Naive B cell (primary cell): ENCODE results near the gene CD300E. TPM values are rescaled to one million over a fixed set of nuclear protein-coding genes. Genes with fewer than 3 reads are reported as not detected.
A peak's percentile ranks its signal among the peaks of the same experiment; 100 is the strongest.
"Not testable (repeated sequence)": the region's sequence is repeated elsewhere in the genome, so short reads cannot be mapped to it uniquely, and the experiment has no call there.

Source experiments
- ATAC-seq, 2 donors: fragments of 150-1000 bp; cut with Tn5 transposase; 2 replicates each; pipeline ENCODE4 v1.10.0; 2021; ENCODE audit warnings: low read depth in 2 of 2, mild to moderate bottlenecking in 2 of 2, moderate library complexity in 2 of 2
- DNase-seq: peaks from one replicate; pipeline ENCODE4 v3.0.0; 2022
- H3K27ac Mint-ChIP-seq, 6 donors: one replicate each; pipeline ENCODE4 v1.8.0; 2020 to 2022; ENCODE audit warnings: mild to moderate bottlenecking in 6 of 6, mixed read lengths in 6 of 6, moderate library complexity in 5 of 6, inconsistent platforms in 2 of 6
- H3K27me3 Mint-ChIP-seq, 3 donors: one replicate each; pipeline ENCODE4 v1.8.0; 2021 to 2022; ENCODE audit warnings: mixed read lengths in 3 of 3, mild to moderate bottlenecking in 1 of 3
- H3K36me3 Mint-ChIP-seq, 2 donors: one replicate each; pipeline ENCODE4 v1.8.0; 2020 to 2022; ENCODE audit warnings: mixed read lengths in 2 of 2, inconsistent platforms in 1 of 2, mild to moderate bottlenecking in 1 of 2
- H3K4me1 Mint-ChIP-seq, 3 donors: one replicate each; pipeline ENCODE4 v1.8.0; 2020 to 2022; ENCODE audit warnings: mixed read lengths in 3 of 3, inconsistent platforms in 1 of 3, mild to moderate bottlenecking in 1 of 3, moderate library complexity in 1 of 3
- H3K4me3 Mint-ChIP-seq, 8 donors: one replicate each; pipeline ENCODE4 v1.8.0; 2020 to 2022; ENCODE audit warnings: mild to moderate bottlenecking in 8 of 8, mixed read lengths in 8 of 8, moderate library complexity in 8 of 8, inconsistent platforms in 2 of 8
- H3K9me3 Mint-ChIP-seq, 7 donors: one replicate each; pipeline ENCODE4 v1.8.0; 2020 to 2022; ENCODE audit warnings: mixed read lengths in 7 of 7, mild to moderate bottlenecking in 5 of 7, inconsistent platforms in 2 of 7, moderate library complexity in 1 of 7
- polyA plus RNA-seq, 6 donors: library from polyadenylated mRNA; unstranded; fragments of 300-500 nt; fragmentation: Illumina TruSeq; gene quantifications; one replicate each; pipeline ENCODE4 v1.2.3, GENCODE V29; 2021; ENCODE audit warnings: low read depth in 6 of 6

CD300E gene
- polyA plus RNA-seq, 6 donors from 2014 or later = 0.06 to 0.69 (median 0.18) TPM; not detected in 3

DNA sequence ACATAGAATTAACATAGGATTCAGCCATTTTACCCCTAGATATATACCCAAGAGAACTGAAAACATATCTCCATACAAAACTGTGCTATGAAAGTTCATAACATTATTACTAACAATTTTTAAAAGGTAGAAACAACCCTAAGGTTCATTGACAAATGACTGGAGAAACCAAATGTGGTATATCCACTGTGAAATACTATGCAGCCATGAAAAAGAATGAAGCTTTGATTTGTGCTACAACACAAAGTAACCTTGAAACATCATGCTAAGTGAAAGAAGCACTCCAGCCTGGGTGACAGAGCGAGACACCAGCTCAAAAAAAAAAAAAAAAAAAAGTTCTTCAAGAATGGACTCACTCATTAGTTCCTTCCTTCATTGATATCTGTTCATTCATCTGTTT is 32.0 kb downstream of the CD300E start:
- Mint-ChIP-seq H3K4me3 (no peak overlapping the region), H3K27me3 (peaks cover 13 to 41% (median 36%) of the 10 kb centered on the region in 3 donors), H3K36me3 (no peaks in the 10 kb centered on the region), H3K27ac (peak overlapping the region in 3 of 6 donors; percentile 10 to 97 (median 87)), H3K9me3 (peaks cover 0 to 4% (median 0%) of the 10 kb centered on the region in 7 donors), H3K4me1 (peaks cover 15 to 18% (median 15%) of the 10 kb centered on the region in 3 donors)
- DNase-seq (no peak), ATAC-seq (no peak)

DNA sequence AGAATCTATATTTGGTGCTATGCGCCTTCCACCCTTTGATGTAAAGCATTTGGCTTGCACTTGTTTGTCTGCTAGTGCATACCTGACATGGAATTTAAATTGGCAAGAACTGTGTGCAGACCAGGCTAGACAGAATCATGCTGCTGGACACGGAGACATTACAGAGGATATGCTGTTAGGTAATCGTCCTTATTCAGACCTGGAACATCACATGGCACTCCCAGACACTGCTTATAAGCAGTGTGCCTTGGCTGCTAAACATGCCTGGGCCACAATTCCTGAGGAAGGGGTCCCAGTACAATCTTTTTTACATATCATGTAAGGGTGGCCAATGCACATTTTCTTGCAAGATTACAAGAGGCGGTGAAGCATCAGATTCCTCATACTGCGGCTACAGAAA is 37.8 kb downstream of the CD300E start:
- DNase-seq (no peak), ATAC-seq (no peak)
- Mint-ChIP-seq H3K27me3 (peaks cover 11 to 45% (median 39%) of the 10 kb centered on the region in 3 donors), H3K36me3 (no peaks in the 10 kb centered on the region), H3K9me3 (peaks cover 0 to 9% (median 1%) of the 10 kb centered on the region in 7 donors), H3K4me1 (no peaks in the 10 kb centered on the region), H3K4me3 (no peak overlapping the region), H3K27ac (no peak overlapping the region)

DNA sequence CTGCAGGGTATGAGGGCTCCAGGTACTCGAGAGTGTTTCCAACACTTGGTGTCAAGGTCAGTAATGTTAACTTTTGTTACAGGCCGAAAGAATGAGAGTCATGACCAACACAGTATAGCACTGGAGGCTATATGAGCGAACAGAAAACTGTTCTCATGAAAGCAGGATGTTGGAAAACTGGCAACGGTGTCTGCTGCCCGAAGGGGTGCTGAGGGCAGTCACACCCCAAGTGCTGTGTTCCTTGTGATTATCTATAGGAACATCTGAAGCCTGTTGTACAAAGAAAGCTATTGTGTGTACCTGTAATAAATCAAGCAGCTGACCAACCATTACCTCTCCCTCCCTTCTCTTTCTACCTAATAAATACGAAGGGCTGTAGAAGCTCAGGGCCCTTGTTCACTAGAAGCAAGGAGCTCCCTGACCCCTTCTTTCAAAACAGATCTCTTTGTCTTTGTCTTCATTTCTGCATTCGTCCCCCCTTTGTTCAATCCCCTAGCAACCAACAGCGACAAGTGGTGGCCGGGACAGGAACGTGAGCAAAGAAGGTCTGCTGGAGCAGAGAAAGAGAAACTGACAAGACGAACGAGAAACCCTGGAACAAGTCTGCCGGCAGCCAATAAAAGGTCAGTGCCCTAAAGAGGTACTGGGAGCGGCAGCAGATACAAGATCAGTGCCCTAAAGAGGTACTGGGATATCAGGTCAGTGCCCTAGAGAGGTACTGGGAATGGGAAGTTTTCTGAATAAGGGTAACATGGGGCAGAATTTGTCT is 39.1 kb downstream of the CD300E start:
- DNase-seq (no peak), ATAC-seq (no peak)
- Mint-ChIP-seq H3K36me3 (no peaks in the 10 kb centered on the region), H3K27ac (no peak overlapping the region), H3K27me3 (peaks cover 11 to 36% (median 29%) of the 10 kb centered on the region in 3 donors), H3K4me1 (peaks cover 4 to 10% (median 6%) of the 10 kb centered on the region in 3 donors), H3K9me3 (peaks cover 0 to 9% (median 1%) of the 10 kb centered on the region in 7 donors), H3K4me3 (no peak overlapping the region)

DNA sequence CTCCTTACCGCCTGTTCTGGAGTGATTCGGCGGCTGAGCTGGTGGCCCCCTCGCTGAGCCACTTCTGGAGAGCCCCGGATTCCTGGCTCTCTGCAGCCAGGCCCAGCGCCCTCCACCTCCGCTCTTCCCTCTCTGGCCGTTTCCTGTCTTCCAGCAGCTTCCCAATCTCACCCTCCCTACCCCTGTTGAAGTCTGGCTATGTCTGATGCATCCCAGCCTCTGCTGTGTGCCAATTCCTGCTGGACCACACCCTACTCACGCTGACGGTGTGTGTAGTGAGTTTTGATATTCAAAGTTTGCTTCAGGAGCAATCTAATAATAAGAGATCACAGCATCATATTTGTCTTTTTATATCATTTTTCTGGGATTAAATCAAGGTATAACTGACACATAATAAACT is 40.9 kb downstream of the CD300E start:
- H3K27ac Mint-ChIP-seq = peak overlapping the region in 1 of 6 donors; percentile 44
- H3K36me3 Mint-ChIP-seq = no peaks in the 10 kb centered on the region
- H3K4me3 Mint-ChIP-seq = no peak overlapping the region
- ATAC-seq (no peak), DNase-seq (no peak)
- peaks cover 0 to 9% (median 1%) of the 10 kb centered on the region in 7 donors for H3K9me3 Mint-ChIP-seq
- H3K4me1 Mint-ChIP-seq = peaks cover 6 to 13% (median 10%) of the 10 kb centered on the region in 3 donors
- H3K27me3 Mint-ChIP-seq = peaks cover 11 to 33% (median 26%) of the 10 kb centered on the region in 3 donors

DNA sequence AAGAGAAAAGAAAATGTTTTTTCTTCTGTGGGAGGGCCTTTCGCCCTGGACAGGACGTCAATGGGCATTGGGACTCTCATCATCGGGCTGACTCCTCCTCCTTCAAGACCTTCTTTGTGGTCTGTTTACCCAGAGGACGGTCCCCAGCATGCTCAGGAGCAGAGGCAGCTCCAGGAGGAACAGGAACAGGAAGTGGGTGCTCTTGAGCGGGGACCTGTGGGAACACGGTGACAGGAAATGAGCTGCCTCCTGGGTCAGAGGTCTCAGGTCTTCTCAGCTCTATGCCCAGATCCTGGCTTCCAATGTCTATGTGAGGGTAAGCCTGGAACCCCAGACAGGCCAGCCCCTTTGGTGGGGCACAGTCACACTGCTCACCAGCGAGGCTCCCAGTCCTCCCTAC is 43.6 kb downstream of the CD300E start:
- no peak overlapping the region for H3K27ac Mint-ChIP-seq
- H3K4me1 Mint-ChIP-seq = peaks cover 6 to 18% (median 10%) of the 10 kb centered on the region in 3 donors
- no peak overlapping the region for H3K4me3 Mint-ChIP-seq
- peaks cover 11 to 48% (median 32%) of the 10 kb centered on the region in 3 donors for H3K27me3 Mint-ChIP-seq
- ATAC-seq (no peak), DNase-seq (no peak)
- H3K36me3 Mint-ChIP-seq = no peaks in the 10 kb centered on the region
- H3K9me3 Mint-ChIP-seq = peaks cover 0 to 4% (median 0%) of the 10 kb centered on the region in 7 donors

DNA sequence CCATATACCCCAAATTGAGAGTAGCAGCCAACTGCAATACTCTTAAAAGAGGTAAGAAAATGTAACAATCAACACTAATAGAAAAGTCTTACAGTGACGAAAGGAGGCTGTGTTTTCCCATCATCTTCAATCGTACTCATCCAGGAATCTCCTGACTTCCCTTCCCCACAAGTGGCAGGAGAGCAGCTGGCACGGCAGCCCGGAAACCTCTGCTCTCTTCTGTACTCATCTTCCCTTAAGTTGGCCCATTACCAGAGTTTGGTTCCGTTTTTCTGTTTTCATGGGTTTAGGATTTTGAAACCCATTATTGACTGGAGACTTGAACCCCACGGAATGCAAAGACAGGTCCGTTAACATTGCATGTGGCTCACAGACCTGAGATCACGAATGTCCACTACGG is 44.6 kb downstream of the CD300E start:
- Mint-ChIP-seq H3K36me3 (no peaks in the 10 kb centered on the region), H3K4me1 (peaks cover 6 to 18% (median 10%) of the 10 kb centered on the region in 3 donors), H3K27me3 (peaks cover 11 to 46% (median 34%) of the 10 kb centered on the region in 3 donors), H3K9me3 (peaks cover 0 to 2% (median 0%) of the 10 kb centered on the region in 7 donors), H3K27ac (peak overlapping the region in 1 of 6 donors; percentile 25), H3K4me3 (no peak overlapping the region)
- no peak for DNase-seq
- no peak for ATAC-seq

DNA sequence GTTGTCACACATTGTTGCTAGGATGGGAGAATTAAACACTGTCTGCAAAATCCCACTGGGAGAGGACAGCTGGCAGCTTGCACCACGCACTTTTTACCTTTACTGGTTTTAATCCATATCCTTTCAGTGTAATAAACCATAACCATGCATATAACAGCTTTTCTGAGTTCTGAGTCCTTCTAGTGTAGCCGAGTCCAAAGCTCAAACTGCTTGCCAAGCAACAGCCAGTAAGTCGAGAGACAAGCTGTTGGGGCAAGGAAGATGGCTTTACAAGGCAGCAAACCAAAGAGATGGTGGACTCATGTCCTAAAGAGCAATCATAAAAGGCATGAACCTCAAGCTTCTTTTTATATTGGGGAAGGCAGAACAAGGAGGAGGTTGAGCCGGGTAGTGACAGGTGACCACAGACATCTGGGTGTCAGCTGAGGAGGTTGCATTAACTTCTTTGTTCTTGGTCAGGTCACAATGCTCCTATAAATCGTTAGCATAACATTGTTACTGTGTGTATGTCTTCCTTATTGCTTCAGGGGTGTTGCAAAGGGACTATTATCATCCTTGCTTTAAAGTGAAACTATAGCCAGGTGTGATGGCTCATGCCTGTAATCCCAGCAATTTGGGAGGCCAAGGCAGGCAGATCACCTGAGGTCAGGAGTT is 48.9 kb downstream of the CD300E start:
- Mint-ChIP-seq H3K36me3 (no peaks in the 10 kb centered on the region), H3K9me3 (peaks cover 0 to 3% (median 0%) of the 10 kb centered on the region in 7 donors), H3K4me3 (no peak overlapping the region), H3K27me3 (peaks cover 17 to 50% (median 47%) of the 10 kb centered on the region in 3 donors), H3K27ac (no peak overlapping the region), H3K4me1 (peaks cover 0 to 12% (median 6%) of the 10 kb centered on the region in 3 donors)
- no peak for DNase-seq
- ATAC-seq = no peak

DNA sequence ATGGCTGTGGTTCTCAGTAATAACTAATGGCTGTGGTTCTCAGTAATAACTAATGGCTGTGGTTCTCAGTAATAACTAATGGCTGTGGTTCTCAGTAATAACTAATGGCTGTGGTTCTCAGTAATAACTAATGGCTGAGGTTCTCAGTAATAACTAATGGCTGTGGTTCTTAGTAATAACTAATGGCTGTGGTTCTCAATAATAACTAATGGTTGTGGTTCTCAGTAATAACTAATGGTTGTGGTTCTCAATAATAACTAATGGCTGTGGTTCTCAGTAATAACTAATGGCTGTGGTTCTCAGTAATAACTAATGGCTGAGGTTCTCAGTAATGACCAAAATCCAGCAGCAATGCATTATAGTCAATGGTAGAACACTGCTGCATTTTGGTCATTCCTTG is 49.9 kb downstream of the CD300E start:
- not testable (repeated sequence) for DNase-seq, H3K36me3 Mint-ChIP-seq, H3K27ac Mint-ChIP-seq, H3K9me3 Mint-ChIP-seq, ATAC-seq, H3K4me3 Mint-ChIP-seq
- Mint-ChIP-seq H3K4me1 (peaks cover 7 to 16% (median 8%) of the 10 kb centered on the region in 3 donors), H3K27me3 (peaks cover 23 to 60% (median 50%) of the 10 kb centered on the region in 3 donors)

DNA sequence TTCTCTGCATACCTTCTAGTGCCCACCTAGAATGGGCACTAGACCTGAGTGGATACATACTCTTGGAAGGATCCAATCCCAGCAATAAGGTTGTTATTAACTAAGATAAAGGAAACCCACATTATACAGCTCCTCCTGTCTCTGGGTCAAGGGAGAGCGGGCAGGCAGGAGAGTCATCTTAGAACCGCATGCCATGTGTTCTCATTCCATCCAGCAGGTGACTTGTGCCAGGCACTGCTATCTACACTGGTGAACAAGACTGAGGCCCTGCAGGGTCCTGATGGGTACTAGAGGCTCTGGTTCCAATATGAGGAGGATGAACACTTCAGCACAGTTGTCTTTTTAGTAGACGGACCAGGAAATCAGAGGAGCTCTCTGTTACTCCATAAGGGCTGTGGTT is 50.4 kb downstream of the CD300E start:
- Mint-ChIP-seq H3K27ac (no peak overlapping the region), H3K4me3 (no peak overlapping the region), H3K36me3 (peaks cover 0 to 8% of the 10 kb centered on the region in 2 donors), H3K27me3 (peaks cover 28 to 64% (median 54%) of the 10 kb centered on the region in 3 donors), H3K9me3 (peaks cover 0 to 7% (median 0%) of the 10 kb centered on the region in 7 donors), H3K4me1 (peaks cover 11 to 20% (median 11%) of the 10 kb centered on the region in 3 donors)
- ATAC-seq (no peak), DNase-seq (no peak)

DNA sequence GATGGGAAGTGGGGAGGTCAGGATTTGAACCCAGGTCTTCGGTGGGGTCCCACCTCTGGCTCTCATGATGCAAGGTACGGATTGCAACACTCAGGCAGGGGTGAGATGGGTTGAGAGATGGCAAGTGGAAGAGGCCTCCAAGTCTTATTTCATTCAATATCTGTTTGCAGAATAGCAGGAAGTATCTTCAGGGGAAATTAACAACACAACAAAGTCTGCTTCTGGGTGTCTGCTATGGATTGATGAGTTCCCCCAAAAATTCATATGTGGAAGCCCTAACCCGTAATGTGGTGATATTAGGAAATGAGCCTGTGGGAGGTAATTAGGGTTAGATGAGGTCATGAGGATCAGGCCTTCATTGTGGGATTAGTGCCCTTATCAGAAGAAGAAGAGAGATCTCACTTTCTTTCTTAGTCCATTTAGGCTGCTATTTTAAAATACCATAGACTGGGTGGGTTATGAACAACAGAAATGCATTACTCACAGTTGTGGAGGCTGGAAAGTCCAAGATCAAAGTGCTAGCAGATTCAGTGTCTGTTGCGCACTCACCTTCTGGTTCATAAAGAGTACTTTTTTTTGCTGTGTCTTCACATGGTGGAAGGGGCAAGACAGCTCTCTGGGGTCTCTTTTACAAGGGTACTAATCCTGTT is 51.8 kb downstream of the CD300E start:
- Mint-ChIP-seq H3K4me3 (no peak overlapping the region), H3K36me3 (peaks cover 0 to 8% of the 10 kb centered on the region in 2 donors), H3K27me3 (peaks cover 28 to 61% (median 52%) of the 10 kb centered on the region in 3 donors), H3K9me3 (peaks cover 0 to 8% (median 0%) of the 10 kb centered on the region in 7 donors), H3K27ac (no peak overlapping the region), H3K4me1 (peaks cover 13 to 33% (median 16%) of the 10 kb centered on the region in 3 donors)
- DNase-seq = no peak
- no peak for ATAC-seq

DNA sequence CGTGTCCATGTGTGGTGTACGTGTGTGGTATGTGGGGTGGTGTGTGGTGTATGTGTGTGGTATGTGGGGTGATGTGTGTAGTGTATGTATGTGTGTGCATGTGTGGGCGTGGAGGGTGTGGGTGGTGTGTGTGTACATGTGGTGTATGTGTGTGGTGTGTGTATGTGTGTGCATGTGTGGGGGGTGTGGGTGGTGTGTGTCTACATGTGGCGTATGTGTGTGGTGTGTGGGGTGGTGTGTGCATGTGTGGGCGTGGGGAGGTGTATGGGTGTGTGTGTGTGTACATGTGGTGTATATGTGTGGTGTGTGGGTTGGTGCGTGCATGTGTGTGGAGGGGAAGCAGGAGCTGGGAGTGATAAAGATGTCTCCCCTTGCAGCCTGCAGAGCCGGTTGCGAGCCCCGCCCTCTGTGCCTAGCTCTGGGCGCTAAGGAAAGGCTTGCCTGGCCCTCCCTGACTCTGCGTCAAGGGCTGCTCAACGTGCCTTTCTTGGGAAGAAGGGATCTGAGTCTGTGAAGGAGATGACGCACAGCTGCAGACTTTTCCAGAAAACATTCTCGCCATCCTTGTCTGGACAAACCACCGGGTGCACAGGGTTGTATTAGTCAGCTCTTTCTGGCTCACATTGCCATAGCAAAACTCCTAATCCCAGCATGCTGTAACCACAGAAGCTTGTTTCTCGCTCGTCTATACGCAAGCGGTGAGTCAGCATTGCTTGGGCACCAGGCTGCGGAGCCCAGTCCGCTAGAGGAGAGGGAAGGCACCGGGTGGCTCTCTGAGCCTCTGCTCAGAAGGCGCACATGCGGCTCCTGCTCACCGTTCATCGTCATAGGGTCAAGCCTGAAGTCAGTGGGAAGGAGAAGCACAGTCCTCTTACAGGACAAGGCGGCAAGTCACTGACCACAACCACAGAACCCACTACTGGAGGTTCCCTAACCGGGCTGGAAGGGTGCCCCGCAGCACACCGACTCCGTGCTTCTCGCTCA is 54.2 kb downstream of the CD300E start:
- Mint-ChIP-seq H3K9me3 (peaks cover 0 to 8% (median 0%) of the 10 kb centered on the region in 7 donors), H3K4me3 (no peak overlapping the region), H3K27me3 (peaks cover 25 to 56% (median 46%) of the 10 kb centered on the region in 3 donors), H3K27ac (no peak overlapping the region), H3K36me3 (peaks cover 0 to 8% of the 10 kb centered on the region in 2 donors), H3K4me1 (peaks cover 13 to 34% (median 16%) of the 10 kb centered on the region in 3 donors)
- DNase-seq (no peak), ATAC-seq (no peak)

DNA sequence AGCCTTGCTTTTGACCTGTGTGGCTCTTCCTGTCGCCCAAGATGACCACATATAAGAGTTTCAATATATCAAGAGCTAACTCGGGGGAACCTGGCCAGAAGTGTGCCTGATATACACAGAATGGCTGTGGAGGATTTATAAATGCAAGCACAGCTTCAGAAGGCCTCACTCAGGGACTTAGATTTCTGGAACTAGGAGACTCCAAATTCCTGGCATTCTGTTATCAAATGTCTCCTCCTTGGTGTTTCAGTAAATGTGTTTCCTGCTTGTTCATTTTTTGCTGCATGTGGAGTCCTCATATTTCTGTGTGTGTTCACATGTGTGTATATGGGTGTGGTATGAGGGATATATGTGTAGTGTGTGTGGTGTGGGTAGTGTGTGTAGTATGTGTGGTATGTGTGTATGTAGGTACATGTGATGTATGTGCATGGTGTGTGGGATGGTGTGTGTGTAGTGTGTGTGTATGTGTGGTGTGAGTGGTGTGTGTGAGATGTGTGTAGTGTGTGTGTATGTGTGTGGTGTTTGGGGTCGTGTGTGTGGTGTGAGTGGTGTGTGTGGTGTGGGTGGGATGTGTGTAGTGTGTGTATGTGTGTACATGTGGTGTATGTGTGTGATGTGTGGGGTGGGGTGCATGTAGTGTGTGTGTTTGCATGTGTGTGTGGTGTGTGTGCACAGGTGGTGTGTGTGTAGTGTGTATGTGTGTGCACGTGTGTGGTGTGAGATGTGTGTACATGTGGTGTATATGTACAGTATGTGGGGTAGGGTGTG is 55.2 kb downstream of the CD300E start:
- Mint-ChIP-seq H3K27ac (no peak overlapping the region), H3K4me3 (no peak overlapping the region), H3K4me1 (peaks cover 13 to 38% (median 16%) of the 10 kb centered on the region in 3 donors), H3K9me3 (peaks cover 0 to 8% (median 0%) of the 10 kb centered on the region in 7 donors), H3K27me3 (peaks cover 26 to 58% (median 55%) of the 10 kb centered on the region in 3 donors), H3K36me3 (peaks cover 0 to 14% of the 10 kb centered on the region in 2 donors)
- DNase-seq (no peak), ATAC-seq (no peak)
